ENCODE data around the gene ABHD17A.

The ABHD17A gene

GRCh38 chr19:1850809-1851653, 34.3 kb downstream of the ABHD17A start:
- DNase-seq, result no peak

GRCh38 chr19:1849886-1850398, 35.4 kb downstream of the ABHD17A start:
- no peak for DNase-seq

GRCh38 chr19:1849132-1849474, 36.2 kb downstream of the ABHD17A start:
- no peak for DNase-seq

GRCh38 chr19:1848399-1849131, 36.7 kb downstream of the ABHD17A start, which contains the start of gene REXO1:
TSS of gene REXO1 (minus strand) at chr19:1848483. CDS start at chr19:1848358, 125 bp downstream.
- peak; percentile 98 for DNase-seq

- DNase-seq, result no peak
Measured at GRCh38 chr19:1847684-1848398, 37.5 kb downstream of the ABHD17A start.

GRCh38 chr19:1847348-1847683, 38.0 kb downstream of the ABHD17A start:
- DNase-seq, result no peak

GRCh38 chr19:1846517-1847204, 38.6 kb downstream of the ABHD17A start:
- DNase-seq, result no peak

GRCh38 chr19:1845642-1846041, 39.7 kb downstream of the ABHD17A start:
- DNase-seq, result no peak

- no peak for DNase-seq
Measured at GRCh38 chr19:1845125-1845515, 40.2 kb downstream of the ABHD17A start.

- no peak for DNase-seq
Measured at GRCh38 chr19:1844513-1845124, 40.7 kb downstream of the ABHD17A start.

GRCh38 chr19:1843646-1844394, 41.5 kb downstream of the ABHD17A start:
- DNase-seq, result no peak

- DNase-seq, result no peak
Measured at GRCh38 chr19:1843116-1843515, 42.2 kb downstream of the ABHD17A start.

- DNase-seq, result no peak
Measured at GRCh38 chr19:1841209-1841924, 43.9 kb downstream of the ABHD17A start.

GRCh38 chr19:1840541-1841115, 44.7 kb downstream of the ABHD17A start:
- no peak for DNase-seq

- no peak for DNase-seq
Measured at GRCh38 chr19:1839658-1840540, 45.4 kb downstream of the ABHD17A start.

- DNase-seq, result peak; percentile 57
Measured at GRCh38 chr19:1837625-1838105, 47.6 kb downstream of the ABHD17A start.

- no peak for DNase-seq
Measured at GRCh38 chr19:1837222-1837565, 48.1 kb downstream of the ABHD17A start.

- no peak for DNase-seq
Measured at GRCh38 chr19:1836458-1837221, 48.7 kb downstream of the ABHD17A start.

GRCh38 chr19:1833540-1833939, 51.8 kb downstream of the ABHD17A start:
- DNase-seq, result no peak
